Testis (tissue), 2 donors: Measurements from ENCODE around the gene PRKG1.

ENCODE experiments used
- POLR2A ChIP-seq: fragments of 450-650 bp; IDR thresholded peaks from one replicate; pipeline ENCODE4 v1.6.1; 2017; ENCODE audit warnings: antibody characterized with exemption, mild to moderate bottlenecking, moderate library complexity
- TF ChIP-seq, protein P1 (sequence below), 3 experiments: fragments of 450-650 bp in 2 of 3; fragments of 200-600 bp in 1 of 3; sonication (generic) in 1 of 3; IDR thresholded peaks; one replicate each; pipeline ENCODE4 v1.5.1; 2016 to 2019; ENCODE audit warnings: antibody characterized with exemption in 3 of 3, mild to moderate bottlenecking in 2 of 3, moderate library complexity in 1 of 3

DNA sequence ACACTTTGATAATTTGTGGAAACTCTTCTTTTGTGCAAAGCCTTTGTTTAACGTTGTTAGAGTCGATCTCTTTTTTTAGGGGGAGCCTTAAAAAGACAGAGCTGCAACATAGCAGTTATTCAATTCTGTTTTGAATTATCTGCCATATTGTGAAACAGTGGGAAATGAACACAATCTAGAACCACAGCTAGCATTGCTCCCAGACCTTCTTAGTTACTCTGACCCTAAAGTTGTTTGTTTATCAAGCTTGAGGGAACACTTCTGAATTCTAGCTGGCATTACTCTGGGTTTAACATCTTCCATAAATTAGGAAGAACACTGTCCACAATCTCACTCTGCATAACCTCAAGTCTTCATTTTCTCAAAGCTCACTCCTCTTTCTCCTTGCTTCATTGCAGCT lies 217.7 kb downstream of the PRKG1 start:
- TF ChIP-seq, protein P1, sequence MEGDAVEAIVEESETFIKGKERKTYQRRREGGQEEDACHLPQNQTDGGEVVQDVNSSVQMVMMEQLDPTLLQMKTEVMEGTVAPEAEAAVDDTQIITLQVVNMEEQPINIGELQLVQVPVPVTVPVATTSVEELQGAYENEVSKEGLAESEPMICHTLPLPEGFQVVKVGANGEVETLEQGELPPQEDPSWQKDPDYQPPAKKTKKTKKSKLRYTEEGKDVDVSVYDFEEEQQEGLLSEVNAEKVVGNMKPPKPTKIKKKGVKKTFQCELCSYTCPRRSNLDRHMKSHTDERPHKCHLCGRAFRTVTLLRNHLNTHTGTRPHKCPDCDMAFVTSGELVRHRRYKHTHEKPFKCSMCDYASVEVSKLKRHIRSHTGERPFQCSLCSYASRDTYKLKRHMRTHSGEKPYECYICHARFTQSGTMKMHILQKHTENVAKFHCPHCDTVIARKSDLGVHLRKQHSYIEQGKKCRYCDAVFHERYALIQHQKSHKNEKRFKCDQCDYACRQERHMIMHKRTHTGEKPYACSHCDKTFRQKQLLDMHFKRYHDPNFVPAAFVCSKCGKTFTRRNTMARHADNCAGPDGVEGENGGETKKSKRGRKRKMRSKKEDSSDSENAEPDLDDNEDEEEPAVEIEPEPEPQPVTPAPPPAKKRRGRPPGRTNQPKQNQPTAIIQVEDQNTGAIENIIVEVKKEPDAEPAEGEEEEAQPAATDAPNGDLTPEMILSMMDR (IDR thresholded peaks at IDR 0.05) = no peak
- TF ChIP-seq POLR2A = no peak
